HG03196 (cell line): ENCODE results near the gene TMPRSS6.
"Not testable (repeated sequence)": the region's sequence is repeated elsewhere in the genome, so short reads cannot be mapped to it uniquely, and the experiment has no call there.

Experiments
- ATAC-seq: cut with Tn5 transposase; IDR thresholded peaks from one replicate; pipeline ENCODE4 v1.9.1; 2021; ENCODE audit not compliant: unreplicated experiment

TMPRSS6 gene

GRCh38 chr22:37090920-37091695 is 18.4 kb downstream of the TMPRSS6 start:
- ATAC-seq, result no peak

GRCh38 chr22:37089434-37089833 is 20.1 kb downstream of the TMPRSS6 start:
- no peak for ATAC-seq

DNA sequence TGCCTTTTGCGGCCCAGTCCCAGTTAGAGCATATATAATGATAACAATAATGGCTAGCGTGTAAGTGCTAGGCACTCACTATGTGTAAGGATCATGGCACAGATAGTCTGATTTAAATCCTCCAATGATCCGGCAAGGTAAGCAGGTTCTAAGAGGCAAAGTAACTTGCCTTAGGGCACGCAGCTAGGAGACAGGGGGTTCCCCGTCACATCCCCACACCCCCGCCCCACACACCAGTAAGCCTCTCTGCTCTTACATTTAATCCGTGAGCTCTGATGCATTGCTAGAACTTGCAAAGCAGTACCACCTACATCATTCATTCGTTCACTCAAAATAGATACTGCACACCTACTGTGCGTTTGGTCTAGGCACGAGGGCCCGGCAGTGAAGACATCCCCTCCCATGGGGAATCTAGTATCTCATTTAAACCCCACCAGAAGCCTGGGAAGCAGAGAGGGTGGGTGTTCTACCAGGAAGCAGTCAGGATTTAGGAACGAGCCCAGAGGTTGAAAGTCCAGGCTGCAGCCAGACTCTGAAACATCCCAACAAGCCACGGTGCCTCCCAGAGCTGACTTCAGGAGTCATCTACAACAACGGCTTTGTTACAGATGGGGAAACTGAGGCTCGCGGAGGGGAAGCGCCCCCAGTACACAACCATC is 20.6 kb downstream of the TMPRSS6 start:
- ATAC-seq, result no peak

DNA sequence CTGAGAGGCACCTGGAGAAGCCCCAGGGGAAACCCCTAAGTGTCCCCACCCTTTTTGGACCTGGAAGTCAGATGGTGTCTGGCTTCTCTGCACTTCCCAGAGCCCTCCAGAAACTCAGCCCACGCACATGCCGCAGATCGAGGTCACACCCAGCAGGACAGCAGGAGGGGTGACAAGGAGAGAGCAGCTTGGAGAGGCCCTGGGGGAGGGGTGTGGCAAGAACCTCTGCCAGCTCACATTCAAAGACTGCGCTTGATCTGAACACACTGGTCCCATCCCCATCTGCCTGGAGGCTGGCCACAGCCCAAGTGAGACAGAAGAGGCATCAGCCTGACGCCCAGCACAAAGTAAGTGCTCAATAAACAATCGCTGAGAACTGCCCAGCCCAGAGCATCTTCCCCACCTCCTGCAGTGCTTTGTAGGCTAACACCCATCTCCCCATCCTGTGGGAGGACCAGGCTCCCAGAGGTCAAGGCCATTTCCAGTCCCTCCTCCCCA is 21.4 kb downstream of the TMPRSS6 start:
- ATAC-seq, result no peak

GRCh38 chr22:37086184-37086583 is 23.3 kb downstream of the TMPRSS6 start:
- no peak for ATAC-seq

GRCh38 chr22:37084385-37084784 is 25.1 kb downstream of the TMPRSS6 start:
- ATAC-seq, result no peak

- ATAC-seq, result no peak
These were observed 25.6 kb downstream of the TMPRSS6 start for GRCh38 chr22:37083914-37084313.

- no peak for ATAC-seq
These were observed 27.2 kb downstream of the TMPRSS6 start for GRCh38 chr22:37082251-37082873.

- ATAC-seq, result no peak
These were observed 28.7 kb downstream of the TMPRSS6 start for GRCh38 chr22:37080838-37081237.

DNA sequence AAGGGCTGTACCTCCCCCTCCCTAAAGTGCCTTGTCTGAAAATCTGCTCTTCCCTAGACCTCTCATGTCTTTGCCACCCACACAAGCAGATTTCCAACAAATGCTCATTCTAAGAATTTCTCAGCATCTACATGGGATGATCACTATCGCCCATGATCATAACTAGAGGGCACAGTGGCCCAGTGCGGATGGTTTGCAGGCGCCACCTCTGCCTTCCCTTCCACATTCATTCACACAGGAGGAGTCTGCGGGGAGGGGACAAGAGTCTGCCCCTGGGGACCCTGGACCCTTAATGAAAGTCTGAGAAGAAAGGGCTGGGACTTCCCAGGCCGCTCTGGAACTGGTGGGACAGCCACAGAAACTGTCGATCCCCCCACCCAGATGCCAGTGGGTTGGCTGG is 29.1 kb downstream of the TMPRSS6 start:
- ATAC-seq, result no peak

- no peak for ATAC-seq
These were observed 29.8 kb downstream of the TMPRSS6 start for GRCh38 chr22:37079668-37080171.

DNA sequence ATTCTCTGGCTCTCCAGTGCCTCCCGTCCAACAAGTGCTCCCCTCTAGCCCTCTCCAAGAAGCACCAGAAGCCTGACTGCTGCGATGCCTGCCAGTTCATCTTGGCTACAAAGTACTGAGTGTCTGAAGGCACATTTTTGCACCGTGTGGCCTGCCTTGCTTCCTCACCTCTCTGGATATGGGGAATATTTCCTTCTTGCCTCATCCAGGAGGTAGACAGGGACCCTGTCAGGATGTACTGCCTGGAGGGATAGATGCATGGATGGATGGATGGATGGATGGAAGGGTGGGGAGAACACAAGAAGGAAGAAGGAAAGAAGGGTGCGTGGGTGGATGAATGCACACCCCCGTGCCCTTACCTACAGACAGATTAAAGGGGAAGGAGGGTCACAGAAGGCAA is 30.4 kb downstream of the TMPRSS6 start:
- ATAC-seq, result no peak

DNA sequence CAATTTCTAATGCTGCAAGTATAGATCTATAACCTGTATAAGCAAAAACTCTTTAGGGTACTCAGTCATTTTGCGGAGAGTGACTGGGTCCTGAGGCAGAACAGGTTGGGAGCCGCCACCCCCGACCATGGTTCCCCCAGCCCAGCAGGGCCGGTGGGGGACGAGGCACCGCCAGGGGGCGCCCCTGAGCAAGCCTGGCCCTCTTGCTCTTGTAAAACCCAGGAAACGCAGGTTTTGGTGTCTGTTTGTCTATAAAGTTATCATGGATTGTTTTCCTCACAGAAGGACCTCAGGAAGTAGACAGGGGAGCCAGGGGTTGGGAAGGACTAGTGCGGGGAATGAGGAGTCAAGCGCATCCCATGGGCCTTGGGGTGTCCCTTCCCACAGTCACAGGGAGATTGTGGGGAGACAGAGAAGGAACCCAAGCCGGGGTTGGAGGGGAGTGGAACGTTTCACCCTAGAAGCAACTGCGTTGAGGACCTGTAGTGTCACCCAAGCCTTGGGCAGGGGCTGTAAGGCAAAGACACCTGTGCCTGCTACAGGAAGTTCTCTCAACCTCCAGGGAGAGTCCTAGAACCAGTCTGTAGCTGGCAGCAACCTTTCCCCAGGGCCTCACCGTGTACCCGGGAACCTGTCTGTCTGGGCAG is 31.6 kb downstream of the TMPRSS6 start:
- no peak for ATAC-seq

GRCh38 chr22:37075822-37076433 is 33.6 kb downstream of the TMPRSS6 start:
- ATAC-seq, result no peak

- ATAC-seq, result no peak
These were observed 34.5 kb downstream of the TMPRSS6 start for GRCh38 chr22:37075046-37075445.

- ATAC-seq, result no peak
These were observed 35.0 kb downstream of the TMPRSS6 start for GRCh38 chr22:37074537-37074936.

GRCh38 chr22:37072673-37073072 is 36.8 kb downstream of the TMPRSS6 start:
- ATAC-seq, result no peak

GRCh38 chr22:37071850-37072592 is 37.5 kb downstream of the TMPRSS6 start:
- ATAC-seq, result not testable (repeated sequence)

DNA sequence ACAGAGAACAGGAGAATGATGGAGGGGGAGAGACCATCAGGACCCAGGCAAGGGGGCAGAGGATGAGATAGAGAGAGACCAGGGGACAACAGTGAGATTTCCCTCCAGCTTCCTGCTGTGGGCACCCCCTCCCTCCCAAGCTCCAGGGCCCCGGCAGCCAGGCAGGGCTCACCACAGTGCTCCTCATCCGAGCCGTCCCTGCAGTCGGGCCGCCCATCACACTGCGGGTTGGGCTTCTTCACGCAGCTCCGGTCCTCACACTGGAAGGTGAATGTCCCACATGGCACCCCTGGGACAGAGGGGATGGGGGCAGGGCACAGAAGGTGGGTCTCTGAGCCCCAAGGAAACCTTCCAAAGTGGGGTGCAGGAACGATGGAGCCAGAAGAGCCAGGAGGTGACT is 38.8 kb downstream of the TMPRSS6 start:
- no peak for ATAC-seq

DNA sequence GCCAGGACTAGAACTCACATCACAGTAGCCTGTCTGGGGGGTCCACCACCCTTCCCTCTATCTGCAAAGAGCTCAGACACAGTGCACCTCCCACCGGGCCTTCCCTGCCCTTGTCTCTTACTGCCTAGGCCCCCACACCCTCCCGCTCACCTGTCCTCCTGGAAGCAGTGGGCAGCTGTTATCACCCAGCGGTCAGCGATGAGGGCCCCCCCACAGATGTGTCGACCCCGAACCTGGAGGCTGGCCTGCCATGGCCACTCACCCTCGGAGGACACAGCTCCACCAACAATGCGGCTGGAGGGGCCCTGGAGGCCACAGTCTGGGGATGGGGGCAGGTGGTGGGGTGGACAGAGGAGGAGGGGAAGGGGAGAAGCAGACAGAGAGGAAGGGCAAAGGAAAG is 39.2 kb downstream of the TMPRSS6 start:
- no peak for ATAC-seq
